Glutamatergic neuron (in vitro differentiated cells): ENCODE data around the gene STX16. TPM values are rescaled to one million over a fixed set of nuclear protein-coding genes. Genes with fewer than 3 reads are reported as not detected.
A peak's percentile ranks its signal among the peaks of the same experiment; 100 is the strongest.

Experiments
- DNase-seq: peaks from one replicate; pipeline ENCODE4 v3.0.0; 2022
- H3K27ac Mint-ChIP-seq: one replicate; pipeline ENCODE4 v1.8.0; 2020; ENCODE audit warnings: mild to moderate bottlenecking, mixed read lengths, inconsistent platforms; ENCODE audit not compliant: unreplicated experiment
- H3K27me3 Mint-ChIP-seq: one replicate; pipeline ENCODE4 v1.8.0; 2020; ENCODE audit warnings: mild to moderate bottlenecking, moderate library complexity, mixed read lengths, inconsistent platforms; ENCODE audit not compliant: unreplicated experiment
- H3K36me3 Mint-ChIP-seq: one replicate; pipeline ENCODE4 v1.8.0; 2020; ENCODE audit warnings: mild to moderate bottlenecking, mixed read lengths, inconsistent platforms; ENCODE audit not compliant: unreplicated experiment
- H3K4me1 Mint-ChIP-seq: one replicate; pipeline ENCODE4 v1.8.0; 2020; ENCODE audit warnings: mild to moderate bottlenecking, low read depth, mixed read lengths, inconsistent platforms; ENCODE audit not compliant: unreplicated experiment
- H3K4me3 Mint-ChIP-seq: one replicate; pipeline ENCODE4 v1.8.0; 2020; ENCODE audit warnings: mild to moderate bottlenecking, mixed read lengths, inconsistent platforms; ENCODE audit not compliant: unreplicated experiment
- H3K9me3 Mint-ChIP-seq: one replicate; pipeline ENCODE4 v1.8.0; 2020; ENCODE audit warnings: mild to moderate bottlenecking, moderate library complexity, mixed read lengths, inconsistent platforms; ENCODE audit not compliant: unreplicated experiment
- total RNA-seq: library from RNA; stranded (reverse); fragmentation: NEBNext Ultra II Directional; extraction: Animal tissue kit (Norgen Biotek cat#: 25700); gene quantifications from one replicate; pipeline ENCODE4 v1.2.1, GENCODE V29; 2021; ENCODE audit not compliant: unreplicated experiment
- TF ChIP-seq, protein P1 (sequence below): fragments of 200-600 bp; sonication (generic); IDR thresholded peaks from one replicate; pipeline ENCODE4 v1.5.0; 2021; ENCODE audit not compliant: partially characterized antibody, unreplicated experiment

Gene STX16
- total RNA-seq, 1 donor from 2014 or later, result 71.2 TPM

DNA sequence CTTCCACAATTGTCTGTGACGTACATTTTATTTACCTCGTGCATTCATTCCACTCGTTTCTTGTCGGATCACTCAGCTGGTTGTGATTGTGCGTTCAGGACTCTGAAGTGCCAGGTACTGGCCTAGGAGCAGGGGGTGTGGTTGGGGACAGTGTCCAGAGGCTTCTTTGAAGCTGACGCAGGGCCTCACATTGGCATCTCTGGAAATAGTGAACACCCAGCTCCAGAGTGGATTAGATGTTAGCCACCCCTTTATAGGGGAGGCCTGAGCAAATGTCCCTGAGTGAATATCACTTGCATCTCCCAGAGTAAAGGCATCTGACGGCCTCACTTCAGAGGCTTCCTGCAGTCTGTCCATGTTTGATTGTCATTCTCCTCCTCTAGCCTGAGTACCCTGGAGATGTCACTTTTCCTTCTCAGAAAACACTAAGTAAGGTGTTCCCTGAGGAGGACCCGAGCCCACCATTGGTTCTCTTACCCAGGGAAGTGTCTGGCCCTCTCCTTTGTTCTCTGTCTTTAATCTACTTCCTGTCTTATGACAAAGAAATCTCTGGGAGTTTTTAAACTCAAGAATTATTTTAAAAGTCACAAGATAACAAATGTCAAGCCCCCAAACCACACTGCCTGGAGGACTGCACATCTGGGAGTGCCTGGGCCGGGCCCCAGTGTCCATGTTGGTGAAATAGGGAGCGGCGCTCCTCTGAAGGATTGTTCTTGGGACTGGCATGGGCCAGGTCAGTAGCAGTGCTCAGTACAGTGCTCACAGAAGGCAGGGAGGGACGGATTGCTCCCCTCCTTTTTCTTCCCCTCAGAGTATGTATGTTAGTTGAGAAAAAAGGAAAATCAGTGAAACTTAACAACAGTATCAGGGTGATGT lies 10.8 kb downstream of the STX16 start:
- TF ChIP-seq, protein P1, sequence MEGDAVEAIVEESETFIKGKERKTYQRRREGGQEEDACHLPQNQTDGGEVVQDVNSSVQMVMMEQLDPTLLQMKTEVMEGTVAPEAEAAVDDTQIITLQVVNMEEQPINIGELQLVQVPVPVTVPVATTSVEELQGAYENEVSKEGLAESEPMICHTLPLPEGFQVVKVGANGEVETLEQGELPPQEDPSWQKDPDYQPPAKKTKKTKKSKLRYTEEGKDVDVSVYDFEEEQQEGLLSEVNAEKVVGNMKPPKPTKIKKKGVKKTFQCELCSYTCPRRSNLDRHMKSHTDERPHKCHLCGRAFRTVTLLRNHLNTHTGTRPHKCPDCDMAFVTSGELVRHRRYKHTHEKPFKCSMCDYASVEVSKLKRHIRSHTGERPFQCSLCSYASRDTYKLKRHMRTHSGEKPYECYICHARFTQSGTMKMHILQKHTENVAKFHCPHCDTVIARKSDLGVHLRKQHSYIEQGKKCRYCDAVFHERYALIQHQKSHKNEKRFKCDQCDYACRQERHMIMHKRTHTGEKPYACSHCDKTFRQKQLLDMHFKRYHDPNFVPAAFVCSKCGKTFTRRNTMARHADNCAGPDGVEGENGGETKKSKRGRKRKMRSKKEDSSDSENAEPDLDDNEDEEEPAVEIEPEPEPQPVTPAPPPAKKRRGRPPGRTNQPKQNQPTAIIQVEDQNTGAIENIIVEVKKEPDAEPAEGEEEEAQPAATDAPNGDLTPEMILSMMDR, result no peak
- Mint-ChIP-seq H3K4me1 (peaks cover 18% of the 10 kb centered on the region), H3K27me3 (no peaks in the 10 kb centered on the region), H3K9me3 (peaks cover 1% of the 10 kb centered on the region), H3K4me3 (no peak overlapping the region), H3K36me3 (no peaks in the 10 kb centered on the region), H3K27ac (peak overlapping the region; percentile 48)
- DNase-seq, result no peak

DNA sequence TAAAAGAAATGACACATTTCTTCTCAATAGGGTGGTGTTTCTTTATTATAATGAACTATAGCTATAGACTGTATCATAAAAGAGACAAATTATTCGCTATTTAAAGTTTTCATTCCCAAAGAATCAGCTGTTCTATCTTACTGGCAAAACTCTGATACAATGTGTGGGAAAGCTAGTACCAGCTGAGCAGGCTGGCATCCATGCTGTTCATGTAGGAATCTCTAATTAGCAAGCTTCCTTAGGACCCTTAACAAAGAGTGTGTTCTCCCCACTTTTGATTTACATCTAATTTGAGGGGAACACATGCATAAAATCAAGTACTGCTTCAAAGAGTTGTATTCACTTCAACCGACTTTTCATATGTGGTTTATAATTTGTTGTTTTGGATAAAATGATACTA lies 13.2 kb downstream of the STX16 start:
- no peaks in the 10 kb centered on the region for H3K27me3 Mint-ChIP-seq
- no peak overlapping the region for H3K27ac Mint-ChIP-seq
- H3K36me3 Mint-ChIP-seq, result no peaks in the 10 kb centered on the region
- peaks cover 16% of the 10 kb centered on the region for H3K4me1 Mint-ChIP-seq
- peaks cover 1% of the 10 kb centered on the region for H3K9me3 Mint-ChIP-seq
- no peak overlapping the region for H3K4me3 Mint-ChIP-seq
- DNase-seq, result no peak
- TF ChIP-seq, protein P1, result no peak

DNA sequence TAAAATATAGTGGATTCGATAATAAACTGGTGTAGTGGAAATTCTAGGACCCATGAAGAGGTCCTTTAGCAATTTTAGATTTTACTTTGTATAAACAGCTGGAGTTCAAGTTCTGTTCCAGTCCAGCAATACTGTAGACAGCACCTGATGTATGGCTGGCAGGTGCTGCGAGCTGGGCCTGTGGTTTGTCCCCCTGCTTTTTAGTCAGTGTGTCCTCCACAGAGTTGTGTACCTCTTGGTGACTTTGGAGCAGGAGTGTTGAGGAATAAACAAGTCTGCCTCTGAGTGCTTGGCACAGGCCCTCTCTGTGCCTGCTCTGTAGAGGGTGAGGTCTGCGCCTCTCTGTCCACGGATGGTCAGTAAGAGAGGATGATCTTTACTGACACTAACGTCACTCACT lies 13.8 kb downstream of the STX16 start:
- H3K4me3 Mint-ChIP-seq, result no peak overlapping the region
- peak overlapping the region; percentile 72 for H3K27ac Mint-ChIP-seq
- H3K36me3 Mint-ChIP-seq, result no peaks in the 10 kb centered on the region
- no peak for DNase-seq
- TF ChIP-seq, protein P1, result no peak
- peaks cover 1% of the 10 kb centered on the region for H3K9me3 Mint-ChIP-seq
- no peaks in the 10 kb centered on the region for H3K27me3 Mint-ChIP-seq
- peaks cover 16% of the 10 kb centered on the region for H3K4me1 Mint-ChIP-seq

DNA sequence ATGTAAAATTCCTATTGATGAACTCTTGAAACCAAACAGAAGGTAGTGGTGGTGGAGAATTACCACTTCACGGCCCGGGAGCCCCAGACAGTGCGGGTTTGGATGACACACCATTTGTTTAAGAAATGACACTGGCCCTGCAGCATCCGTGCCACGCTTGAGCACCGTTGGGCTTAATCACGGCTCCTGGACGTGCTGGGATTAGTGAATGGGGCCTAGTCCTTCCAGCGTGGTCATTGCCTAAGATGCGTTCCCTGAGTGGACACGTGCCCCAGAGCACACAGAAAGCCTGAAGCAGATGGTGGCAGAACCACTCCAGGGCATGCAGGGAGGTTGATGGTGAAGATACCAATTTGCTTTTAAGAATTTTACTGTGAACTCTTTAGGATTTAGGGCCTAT lies 14.5 kb downstream of the STX16 start:
- no peaks in the 10 kb centered on the region for H3K27me3 Mint-ChIP-seq
- peaks cover 23% of the 10 kb centered on the region for H3K4me1 Mint-ChIP-seq
- H3K4me3 Mint-ChIP-seq, result no peak overlapping the region
- peak overlapping the region; percentile 72 for H3K27ac Mint-ChIP-seq
- TF ChIP-seq, protein P1, result no peak
- H3K9me3 Mint-ChIP-seq, result peaks cover 1% of the 10 kb centered on the region
- peak; percentile 50 for DNase-seq
- H3K36me3 Mint-ChIP-seq, result no peaks in the 10 kb centered on the region

DNA sequence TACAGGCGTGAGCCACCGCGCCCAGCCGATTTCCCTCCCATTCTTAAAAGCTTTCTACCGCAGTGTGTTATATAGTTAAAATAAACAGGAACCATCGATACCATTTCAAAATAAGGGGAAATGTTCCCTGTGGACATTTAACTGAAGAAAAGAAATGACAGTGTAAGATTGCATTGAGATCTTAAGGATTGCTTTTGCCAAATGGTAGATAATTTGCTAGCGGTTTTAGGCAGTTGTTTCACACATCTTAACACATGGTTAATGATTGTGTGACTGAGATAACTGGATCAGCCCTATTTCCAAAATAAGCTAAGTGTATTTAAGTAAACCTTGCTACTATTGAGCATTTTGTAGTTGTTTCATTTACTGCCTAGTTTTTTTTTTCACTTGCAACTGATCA lies 15.6 kb downstream of the STX16 start:
- H3K27ac Mint-ChIP-seq, result peak overlapping the region; percentile 66
- no peak overlapping the region for H3K4me3 Mint-ChIP-seq
- peaks cover 23% of the 10 kb centered on the region for H3K4me1 Mint-ChIP-seq

More for the DNA sequence above, 15.6 kb downstream of the STX16 start:
- DNase-seq, result no peak
- no peaks in the 10 kb centered on the region for H3K36me3 Mint-ChIP-seq
- H3K27me3 Mint-ChIP-seq, result peaks cover 1% of the 10 kb centered on the region
- TF ChIP-seq, protein P1, result no peak
- peaks cover 1% of the 10 kb centered on the region for H3K9me3 Mint-ChIP-seq
